NCI-H2107 (cell line): ENCODE results near the gene PAFAH1B2.

Experiments
- DNase-seq: peaks from one replicate; lab custom pipeline; 2025; lab: John Stamatoyannopoulos, UW

The PAFAH1B2 gene

GRCh38 chr11:117188620-117189081, 44.6 kb downstream of the PAFAH1B2 start:
- DNase-seq, result no peak

GRCh38 chr11:117189191-117189940, 45.3 kb downstream of the PAFAH1B2 start:
- no peak for DNase-seq

- no peak for DNase-seq
These were observed 46.0 kb downstream of the PAFAH1B2 start for GRCh38 chr11:117189941-117190544.

GRCh38 chr11:117191680-117192400, 47.8 kb downstream of the PAFAH1B2 start:
- DNase-seq, result no peak

GRCh38 chr11:117192401-117192875, 48.4 kb downstream of the PAFAH1B2 start:
- no peak for DNase-seq

GRCh38 chr11:117193130-117194020, 49.3 kb downstream of the PAFAH1B2 start:
- DNase-seq, result no peak

GRCh38 chr11:117194267-117194666, 50.2 kb downstream of the PAFAH1B2 start:
- no peak for DNase-seq

GRCh38 chr11:117195258-117195657, 51.2 kb downstream of the PAFAH1B2 start:
- no peak for DNase-seq

- DNase-seq, result no peak
These were observed 51.7 kb downstream of the PAFAH1B2 start for GRCh38 chr11:117195761-117196160.

- DNase-seq, result no peak
These were observed 52.9 kb downstream of the PAFAH1B2 start for GRCh38 chr11:117197006-117197405.

- DNase-seq, result no peak
These were observed 53.7 kb downstream of the PAFAH1B2 start for GRCh38 chr11:117197516-117198456.

- DNase-seq, result no peak
These were observed 54.5 kb downstream of the PAFAH1B2 start for GRCh38 chr11:117198613-117199012.

GRCh38 chr11:117199053-117199915, 55.2 kb downstream of the PAFAH1B2 start, which contains the start of gene TAGLN:
Gene TAGLN, plus strand, starts transcription at chr11:117199370. Its CDS starts 3,644 bp downstream, at chr11:117203014.
- DNase-seq, result no peak

- DNase-seq, result no peak
These were observed 56.1 kb downstream of the PAFAH1B2 start for GRCh38 chr11:117199916-117200812.

- DNase-seq, result no peak
These were observed 56.9 kb downstream of the PAFAH1B2 start for GRCh38 chr11:117200813-117201657.

GRCh38 chr11:117201658-117202305, 57.7 kb downstream of the PAFAH1B2 start:
- DNase-seq, result no peak
